NCI-H1105 treated with DMSO at 0.1 percent for 48 hours (cell line): ENCODE measurements around the gene DIAPH3.

Experiments
- DNase-seq: peaks from one replicate; lab custom pipeline; 2025; lab: John Stamatoyannopoulos, UW

DIAPH3 gene

DNA sequence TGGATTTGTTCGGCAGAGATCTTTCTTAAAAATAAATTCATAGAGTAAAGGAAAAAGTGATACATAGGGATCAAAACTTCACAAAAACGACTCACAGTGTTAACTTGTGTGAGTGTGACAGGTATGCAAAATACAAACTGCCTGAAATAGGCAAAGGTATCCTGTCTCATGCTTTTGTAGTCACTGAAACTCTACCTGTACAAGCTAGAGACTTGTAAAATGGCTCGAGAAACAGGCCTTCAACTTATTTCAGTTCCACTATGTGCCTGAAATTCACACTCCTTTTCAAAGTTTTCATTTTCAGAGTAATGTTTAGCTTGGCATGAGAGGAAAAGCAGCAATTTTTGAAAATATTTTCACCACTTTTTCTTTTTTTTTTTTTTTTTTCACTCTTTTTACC lies 290.4 kb downstream of the DIAPH3 start:
- DNase-seq = no peak

DNA sequence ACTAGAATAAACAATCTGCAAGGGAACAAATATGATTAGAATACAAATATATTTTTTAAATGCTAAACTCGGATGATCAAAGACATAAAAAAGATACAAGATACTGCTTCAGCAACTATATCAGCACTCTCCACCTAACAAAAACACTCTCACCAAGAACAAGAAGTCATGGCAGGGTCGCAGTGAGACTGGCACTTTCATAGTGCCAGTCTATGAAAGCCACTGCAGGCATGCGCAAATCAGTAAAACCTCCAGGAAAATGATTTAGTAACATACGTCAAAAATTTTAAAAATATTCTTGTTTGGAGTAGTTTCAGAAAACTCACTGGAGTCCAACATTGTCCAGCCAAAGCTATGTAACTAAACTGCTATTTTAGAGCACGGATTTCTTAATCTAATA lies 295.9 kb downstream of the DIAPH3 start:
- DNase-seq = no peak

DNA sequence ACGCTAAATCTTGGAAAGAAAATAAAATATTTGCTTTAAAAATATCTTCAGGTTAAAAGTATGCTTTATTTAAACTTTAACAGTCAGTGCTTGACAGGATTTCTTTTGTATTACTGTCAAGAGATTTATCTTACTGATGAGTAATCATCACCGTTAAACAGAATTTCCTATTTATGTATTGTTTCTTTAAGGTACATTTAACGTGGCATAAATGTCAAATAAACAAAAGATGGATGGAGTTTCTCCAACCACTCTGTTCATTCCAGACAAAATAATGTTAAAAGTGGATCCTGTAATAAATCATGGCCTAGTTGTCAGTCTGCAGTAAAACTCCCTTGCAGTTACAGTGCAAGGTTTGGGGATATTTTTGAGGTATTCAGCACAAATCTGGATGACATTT lies 298.3 kb downstream of the DIAPH3 start:
- DNase-seq = no peak

DNA sequence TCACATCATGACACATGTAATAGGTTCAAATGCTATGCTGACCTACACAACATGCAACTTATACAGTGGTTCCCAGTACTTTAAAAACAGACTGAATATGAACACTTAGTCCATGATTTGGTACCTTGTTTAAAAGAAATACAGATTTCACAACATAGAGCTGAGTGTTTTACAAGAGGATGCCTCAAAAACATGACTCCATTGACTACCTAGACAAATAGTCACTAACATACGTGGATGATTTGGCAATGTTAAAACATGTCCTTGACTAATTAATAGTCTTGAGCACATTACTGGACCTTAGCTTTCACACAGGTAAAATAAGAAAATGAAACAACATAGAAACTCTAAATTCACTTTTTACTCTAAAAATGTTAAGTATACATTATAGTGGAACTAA lies 300.1 kb downstream of the DIAPH3 start:
- no peak for DNase-seq

DNA sequence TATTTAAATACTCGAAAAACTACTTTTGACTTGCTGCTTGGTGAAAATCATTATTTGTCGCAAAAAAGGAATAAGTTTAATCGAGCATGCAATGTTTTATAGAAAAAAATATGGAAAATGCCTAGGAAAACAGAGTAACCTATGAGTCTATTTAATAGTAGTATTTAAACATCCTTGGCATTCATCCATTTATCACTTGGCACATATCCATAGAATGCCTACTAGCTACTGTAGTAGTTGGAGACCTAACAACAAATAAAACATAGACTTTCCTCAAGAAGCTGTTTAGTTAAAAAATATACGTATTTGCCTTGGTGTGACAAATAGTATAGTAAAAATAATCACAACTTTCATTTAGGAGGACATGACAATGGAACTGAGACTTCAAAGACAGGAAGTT lies 302.1 kb downstream of the DIAPH3 start:
- DNase-seq = peak; percentile 46

DNA sequence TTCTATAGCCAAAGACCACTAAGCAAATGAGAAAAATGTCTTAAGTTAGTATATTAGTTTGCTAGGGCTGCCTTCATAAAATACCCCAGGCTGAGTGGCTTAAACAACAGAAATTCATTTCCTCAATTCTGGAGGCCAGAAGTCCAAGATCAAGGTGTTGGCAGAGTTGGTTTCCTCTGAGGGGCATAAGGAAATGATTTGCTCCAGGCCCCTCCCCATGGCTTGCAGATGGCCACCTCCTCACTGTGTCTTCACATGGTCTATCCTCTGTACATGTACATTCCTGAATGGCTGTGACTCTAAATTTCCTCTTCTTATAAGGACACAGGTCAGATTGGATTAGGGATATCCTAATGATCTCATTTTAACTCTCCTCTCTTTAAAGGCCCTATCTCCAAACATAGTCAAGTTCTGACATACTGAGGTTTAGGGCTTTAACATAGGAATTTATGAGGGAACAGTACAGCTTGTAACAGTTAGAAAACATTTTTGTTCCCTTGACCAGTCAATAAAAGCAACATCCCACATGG lies 307.4 kb downstream of the DIAPH3 start:
- no peak for DNase-seq

DNA sequence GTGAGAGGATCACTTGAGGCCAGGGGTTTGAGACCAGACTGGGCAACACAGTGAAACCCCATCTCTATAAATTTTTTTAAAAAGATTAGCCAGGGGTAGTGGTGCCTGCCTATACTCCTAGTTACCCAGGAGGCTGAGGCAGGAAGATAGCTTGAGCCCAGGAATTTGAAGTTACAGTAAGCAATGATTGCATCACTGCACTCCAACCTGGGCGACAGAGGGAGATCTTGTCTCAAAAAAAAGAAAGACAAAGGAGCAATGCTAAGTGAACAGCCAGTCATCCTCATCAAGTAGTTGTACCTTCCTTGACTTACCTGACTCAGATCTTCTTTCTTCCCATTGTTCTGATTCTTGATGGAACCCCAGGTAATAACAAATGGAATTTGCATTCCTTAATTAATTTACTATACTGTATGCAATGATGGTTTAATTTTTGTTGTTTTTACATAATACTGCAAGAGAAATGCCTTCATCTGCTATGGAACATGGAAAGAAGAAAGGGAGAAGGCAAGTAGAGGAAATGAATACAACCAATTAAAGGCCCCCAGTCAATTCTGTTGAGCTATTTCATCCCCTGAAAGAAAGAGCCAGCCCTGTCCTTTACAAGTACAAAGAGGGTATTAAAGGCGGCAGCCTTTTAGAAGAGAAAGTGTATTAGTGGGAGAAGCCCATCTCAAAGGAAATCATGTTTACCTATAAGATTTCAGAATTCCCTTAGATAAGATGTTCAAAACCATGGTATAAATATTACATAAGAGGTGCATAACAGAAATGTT lies 316.7 kb downstream of the DIAPH3 start:
- DNase-seq = no peak

DNA sequence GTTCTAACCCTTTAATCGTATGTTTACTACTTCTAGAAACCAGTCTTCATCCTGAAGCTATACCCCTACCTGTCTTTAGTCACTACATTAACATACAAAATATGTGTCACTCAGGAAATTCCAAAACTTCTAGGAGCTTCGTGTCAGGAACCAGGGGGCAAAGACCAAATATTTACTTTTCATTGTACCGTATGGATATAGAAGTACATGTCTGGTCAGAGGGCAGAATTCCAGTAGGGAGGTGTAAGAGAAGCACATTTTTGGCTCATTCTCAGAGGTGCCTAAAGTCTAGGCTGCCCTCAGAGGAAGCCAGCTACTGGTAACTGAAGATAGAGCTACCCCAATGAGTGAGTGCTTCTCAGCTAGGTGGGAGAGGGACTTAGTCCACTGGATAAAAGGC lies 320.7 kb downstream of the DIAPH3 start:
- DNase-seq = no peak

DNA sequence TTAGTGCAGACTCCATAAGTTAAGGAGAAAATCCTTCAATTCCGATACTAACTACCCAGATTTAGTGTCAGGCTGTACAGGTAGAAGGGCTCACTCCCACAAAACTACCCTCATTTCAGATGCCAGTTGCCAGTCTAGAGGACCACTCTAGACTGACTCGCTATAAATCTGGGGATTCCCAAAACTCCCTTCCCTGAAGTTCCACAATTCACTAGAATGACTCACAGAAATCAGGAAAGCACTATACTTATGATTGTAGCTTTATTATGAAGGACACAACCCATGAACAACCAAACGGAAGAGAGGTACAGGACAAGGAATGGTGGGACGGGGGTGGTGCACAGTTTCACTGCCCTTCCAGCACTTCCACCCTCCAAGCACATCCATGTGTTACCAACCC lies 321.2 kb downstream of the DIAPH3 start:
- DNase-seq = no peak

DNA sequence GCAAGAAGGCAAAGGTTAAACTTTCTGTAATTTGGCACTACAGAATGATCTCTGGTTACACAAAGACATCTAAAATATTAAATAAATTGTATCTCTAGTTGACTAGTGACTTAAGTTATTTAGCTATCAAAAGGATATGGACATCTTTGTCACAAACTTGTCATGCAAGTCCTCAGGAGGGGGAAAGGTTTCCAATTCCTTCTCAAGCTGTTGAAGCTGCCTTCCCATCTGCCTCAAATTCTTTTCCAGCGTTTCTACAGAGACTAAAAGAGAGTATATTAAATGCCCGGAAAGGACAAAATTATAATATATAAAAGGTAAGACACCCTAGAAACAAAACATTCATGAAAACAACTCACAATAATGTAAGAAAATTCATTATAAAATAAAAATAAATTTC lies 324.5 kb downstream of the DIAPH3 start:
- no peak for DNase-seq

DNA sequence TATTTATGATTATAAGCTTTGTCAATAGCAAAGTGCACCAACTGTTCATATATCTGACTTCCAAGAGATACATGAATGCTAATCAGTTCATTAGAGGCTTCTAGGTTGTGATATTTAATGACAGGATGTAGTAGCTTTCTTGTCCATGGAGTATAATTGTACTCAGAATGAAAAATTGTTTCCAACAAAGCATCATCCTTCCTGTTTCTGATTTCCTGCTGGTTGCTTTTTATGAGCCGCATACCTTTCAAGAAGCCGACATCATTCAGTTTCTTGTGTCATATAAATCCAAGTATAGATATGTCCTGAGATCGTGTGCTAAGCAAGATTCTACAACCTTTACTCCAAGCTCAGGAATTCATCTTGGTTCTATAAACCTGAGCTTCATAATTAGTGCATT lies 326.6 kb downstream of the DIAPH3 start:
- no peak for DNase-seq

DNA sequence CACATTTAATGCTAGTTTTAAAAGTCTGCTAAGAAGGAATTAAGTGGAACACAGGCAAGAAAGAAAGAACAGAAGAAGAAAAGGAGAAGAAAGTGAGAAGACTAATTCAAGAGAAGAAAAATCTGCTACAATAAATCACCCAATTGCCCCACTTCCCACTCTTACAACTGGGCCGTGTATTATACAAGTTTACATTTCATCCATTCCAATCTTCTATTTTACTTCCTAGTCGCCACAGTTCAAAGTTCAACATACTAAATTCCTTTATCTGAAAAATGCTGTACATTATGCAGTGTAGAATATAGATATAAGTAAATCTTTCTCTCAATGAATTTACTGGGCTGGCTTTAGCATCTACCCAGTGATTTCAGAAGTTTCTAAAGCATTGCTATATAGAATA lies 328.2 kb downstream of the DIAPH3 start:
- no peak for DNase-seq

DNA sequence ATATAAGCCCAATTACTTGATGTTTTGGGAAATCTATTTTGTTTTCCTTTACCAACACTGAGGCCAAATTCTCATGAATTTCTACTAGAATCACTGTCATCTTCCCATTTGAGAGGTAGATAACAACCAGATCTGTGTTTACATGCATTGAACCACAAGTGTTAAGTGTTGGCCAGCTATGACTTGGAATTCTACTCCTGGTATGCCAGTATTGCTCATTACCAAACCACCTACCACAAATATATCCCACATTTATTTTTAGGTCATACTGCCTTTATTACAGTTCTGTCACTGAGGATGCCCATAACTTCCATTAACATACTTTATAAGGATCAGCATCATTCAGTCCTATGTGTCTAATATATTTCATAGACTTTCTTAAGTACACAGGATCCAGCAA lies 328.9 kb downstream of the DIAPH3 start:
- DNase-seq = no peak

DNA sequence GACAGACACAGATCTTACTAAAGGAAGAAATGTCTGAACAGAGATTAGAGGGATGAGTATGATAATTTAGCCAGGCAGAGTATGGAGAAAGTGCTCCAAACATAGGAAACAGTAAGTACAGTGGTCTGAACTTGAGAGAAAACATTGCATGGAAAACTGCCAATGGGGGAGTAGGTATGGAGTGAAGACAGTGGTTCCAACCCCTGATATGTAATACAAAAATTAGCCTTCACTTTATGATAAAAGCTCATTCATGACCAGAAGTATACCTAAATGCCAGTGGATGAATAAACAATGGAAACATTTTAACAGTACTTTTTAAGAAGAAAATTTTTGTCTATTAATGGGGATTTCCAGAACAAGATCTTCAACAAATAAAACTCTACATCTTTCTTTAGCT lies 334.0 kb downstream of the DIAPH3 start:
- no peak for DNase-seq

DNA sequence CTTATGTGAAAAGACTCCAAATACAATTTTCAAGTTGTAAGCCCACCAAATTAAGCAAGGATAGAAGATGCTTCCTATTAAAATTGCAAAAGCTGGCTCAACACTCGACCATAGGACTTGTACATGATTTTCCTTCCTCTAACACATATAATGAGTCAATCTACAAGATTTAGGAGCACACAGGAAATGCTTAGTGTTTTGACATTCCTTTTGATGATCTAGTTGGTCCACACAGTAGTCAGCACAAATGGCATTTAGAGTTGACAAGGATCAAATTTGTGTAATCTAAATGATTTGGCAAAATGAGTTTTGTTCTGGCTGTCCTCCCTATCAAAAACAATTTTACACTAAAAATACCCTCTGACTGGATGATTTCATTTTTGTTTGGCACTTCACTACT lies 340.2 kb downstream of the DIAPH3 start:
- DNase-seq = no peak

DNA sequence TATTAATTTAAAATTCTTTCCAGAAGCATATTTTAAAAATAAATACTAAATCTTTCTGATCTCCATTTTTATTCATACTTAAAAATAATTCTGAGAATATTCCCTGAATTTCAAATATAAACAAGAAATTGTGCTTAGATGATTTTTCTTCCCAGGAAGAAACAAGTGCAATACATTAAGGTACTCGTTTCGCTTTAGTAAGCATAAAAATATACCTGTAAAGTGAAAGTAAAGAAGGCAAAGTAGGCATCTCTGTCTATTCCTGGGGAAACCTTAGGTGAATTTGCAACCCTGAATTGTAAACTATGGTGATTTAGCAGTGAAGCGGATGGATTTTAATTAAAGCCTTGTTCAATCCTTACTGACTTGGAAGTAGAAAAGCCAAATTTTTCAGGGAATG lies 354.2 kb downstream of the DIAPH3 start:
- no peak for DNase-seq

DNA sequence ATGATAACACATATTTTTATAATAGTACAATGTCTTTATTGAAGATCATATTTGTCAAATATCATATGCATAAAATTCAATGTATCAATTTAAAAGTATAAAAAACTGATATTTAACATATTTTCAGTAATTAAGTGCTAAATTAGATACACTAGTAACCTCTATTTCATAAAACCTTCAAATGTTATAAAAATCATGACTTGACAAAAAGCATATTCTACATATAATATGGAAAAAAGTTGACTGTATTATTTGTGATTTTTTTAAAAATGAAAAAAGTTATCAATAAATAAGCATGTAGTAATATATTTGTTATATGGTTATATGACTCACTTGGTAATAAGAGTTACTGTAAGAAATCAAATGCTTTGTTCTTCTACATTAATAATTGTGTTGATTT lies 356.9 kb downstream of the DIAPH3 start:
- no peak for DNase-seq

DNA sequence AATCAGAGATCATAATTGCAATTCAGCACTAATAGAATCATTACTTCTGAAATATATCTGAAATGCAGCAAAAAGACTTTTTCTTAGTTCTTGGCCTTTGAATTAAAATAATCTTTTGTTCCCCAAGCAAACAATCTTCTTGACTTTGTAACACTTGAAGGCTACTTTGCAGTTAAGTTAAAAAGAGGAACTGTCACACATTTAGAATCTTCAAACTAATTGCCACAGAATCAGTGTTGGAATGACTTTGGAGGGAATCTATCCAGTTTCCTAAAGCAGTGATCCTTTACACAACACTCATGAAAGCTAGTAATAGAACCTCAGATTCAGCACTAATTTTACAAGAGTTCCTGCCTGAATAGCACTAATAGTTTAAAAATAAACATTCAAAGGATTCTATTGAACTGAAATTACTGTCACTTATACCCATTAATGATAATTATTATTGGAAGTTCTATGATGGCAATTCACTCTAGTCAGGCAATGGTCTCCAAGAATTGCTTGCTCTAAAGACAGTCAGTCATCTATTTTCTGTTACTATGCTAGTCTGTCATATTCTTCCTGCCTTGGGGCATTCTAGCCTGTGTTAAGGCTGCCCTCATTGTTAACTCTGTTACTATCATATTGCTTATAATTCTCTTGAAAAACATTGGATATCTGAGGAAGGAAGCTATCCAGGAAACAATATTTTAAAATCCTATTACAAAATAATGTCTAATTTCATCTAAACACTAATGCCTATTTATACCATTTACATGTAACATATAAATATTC lies 362.4 kb downstream of the DIAPH3 start:
- DNase-seq = no peak

DNA sequence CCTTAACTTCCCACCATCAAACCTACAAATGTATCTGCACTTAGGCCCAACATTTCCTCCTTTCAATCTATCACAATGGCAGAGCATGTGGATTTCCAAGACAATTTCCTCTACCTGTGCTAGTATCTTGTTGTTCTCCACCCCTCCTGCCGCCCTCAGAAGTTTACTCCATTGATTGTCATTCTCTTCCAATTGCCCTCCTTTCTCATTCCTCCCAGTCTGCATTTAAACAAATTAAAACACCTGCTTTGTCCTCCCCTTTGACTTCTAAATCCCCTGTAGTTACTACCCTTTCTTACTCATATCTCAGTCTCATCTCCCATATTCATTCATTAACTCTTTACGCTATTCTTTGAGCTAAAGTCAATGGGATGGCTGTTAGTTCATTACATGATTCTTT lies 370.6 kb downstream of the DIAPH3 start:
- no peak for DNase-seq

DNA sequence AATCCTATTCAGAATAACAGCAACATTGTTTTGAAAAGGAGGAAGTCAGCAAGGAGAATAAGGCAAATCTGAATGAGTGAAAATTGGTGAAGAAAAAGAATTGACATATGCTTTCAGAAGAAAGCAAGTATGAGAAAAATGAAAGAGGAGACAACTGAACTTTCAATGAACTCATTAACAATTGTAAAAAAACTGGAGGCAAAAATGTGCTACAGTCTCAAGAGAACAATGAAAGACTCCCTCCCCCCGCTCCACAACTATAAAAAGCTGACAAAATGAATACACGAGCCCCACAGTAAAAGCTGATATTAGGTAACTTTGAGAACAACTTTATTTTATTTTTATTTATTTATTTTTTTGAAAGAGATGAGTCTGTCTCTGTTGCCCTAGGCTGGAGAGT lies 373.1 kb downstream of the DIAPH3 start:
- DNase-seq = no peak

DNA sequence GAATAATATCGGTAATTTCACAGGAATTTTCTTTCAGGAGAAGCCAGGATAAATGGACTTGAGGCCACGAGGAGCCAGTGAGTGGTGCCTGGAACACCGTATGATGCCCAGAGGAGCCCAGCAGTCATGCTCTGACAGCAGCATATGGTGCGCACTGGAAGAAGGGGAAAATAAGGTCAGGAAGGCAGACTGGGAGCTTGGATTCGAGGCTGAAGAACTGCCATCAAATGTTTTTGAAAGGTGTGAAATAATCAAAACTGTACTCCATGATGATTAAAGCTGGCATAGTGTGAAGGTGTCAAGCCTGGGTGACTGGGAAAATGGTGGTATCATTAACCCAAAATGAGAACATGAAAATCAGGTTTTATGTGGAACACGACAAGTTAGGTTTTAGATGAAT lies 374.2 kb downstream of the DIAPH3 start:
- no peak for DNase-seq

DNA sequence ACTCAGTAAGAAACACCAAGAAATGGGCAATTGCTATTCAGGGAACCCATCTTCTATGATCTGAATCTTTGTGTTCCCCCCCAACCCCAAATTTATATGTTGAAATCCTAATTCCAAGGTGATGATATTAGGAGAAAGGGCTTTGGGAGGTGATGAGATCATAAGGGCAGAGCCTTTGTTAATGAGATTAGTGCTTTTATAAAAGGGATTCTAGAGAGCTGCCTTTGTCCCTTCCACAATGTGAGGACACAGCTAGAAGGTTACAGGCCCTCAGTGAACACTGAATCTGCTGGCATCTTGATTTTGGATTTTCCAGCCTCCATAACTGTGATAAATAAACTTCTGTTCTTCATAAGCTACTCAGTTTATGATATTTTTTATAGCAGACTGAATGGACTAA lies 376.0 kb downstream of the DIAPH3 start:
- DNase-seq = no peak

DNA sequence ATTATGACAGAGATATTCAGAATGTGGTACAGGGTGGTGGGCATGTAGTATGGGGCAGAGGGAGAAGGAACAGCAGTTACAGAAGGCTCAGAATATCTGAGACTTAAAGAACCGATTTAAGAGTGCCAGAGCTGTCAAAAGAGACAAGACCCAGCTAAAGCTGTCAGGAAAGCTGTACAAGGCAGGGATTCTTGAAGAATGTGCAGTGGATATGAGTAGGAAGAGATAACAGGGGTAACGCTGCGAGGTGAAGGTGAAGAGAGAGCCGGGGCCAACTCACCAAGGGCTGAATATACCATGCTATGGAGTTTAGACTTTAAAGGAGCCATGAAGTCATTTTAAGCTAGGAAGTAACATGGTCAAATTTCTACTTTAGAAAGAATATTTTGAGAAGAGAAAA lies 381.0 kb downstream of the DIAPH3 start:
- no peak for DNase-seq

DNA sequence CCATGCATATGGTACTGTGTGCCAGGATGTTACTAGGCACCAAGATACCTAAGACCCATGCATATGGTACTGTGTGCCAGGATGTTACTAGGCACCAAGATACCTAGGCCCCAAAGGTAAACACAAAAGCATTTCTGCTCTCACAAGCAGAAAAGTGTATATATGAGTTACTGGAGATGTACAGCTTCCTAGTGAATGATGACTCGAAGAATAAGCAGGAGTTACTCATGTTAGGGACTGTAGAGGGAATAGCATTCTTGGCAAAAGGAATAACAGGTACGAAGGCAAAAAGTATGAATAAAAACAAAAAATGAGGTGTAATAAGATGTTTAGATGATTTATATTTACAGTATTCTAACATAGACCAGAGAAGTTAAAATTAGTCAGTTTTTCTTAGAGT lies 383.7 kb downstream of the DIAPH3 start:
- no peak for DNase-seq
